GM18907 (cell line): ENCODE measurements around the gene EFHB.
"Not testable (repeated sequence)": the region's sequence is repeated elsewhere in the genome, so short reads cannot be mapped to it uniquely, and the experiment has no call there.

ENCODE experiments used
- ATAC-seq: cut with Tn5 transposase; IDR thresholded peaks from one replicate; pipeline ENCODE4 v1.9.1; 2021; ENCODE audit warnings: mild to moderate bottlenecking, moderate library complexity; ENCODE audit not compliant: unreplicated experiment

The EFHB gene

DNA sequence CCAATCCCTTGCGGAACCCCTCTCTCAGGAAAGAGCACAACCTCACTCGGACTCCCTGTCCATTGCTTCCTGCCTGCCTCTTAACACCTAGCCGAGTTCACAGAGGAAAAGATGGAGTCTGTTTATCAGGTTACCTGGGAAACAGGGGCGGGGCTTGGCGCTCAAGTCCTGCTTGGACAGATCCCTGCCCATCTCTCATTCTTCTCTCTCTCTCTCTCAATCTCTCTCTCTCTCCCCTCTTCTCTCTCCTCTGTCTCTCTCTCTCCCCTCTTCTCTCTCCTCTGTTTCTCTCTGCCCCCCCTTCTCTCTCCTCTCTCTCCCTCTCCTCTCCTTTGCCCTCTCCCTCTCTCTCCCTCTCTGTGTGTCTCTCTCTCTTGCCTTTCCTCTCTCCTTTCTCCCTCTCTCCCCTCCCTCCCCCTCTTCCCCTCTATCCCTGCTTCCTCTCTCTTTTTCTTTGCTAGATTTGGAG lies at the start of gene EFHB:
Gene EFHB, minus strand, starts transcription at position 120 of the 469 bp plus-strand sequence. CDS start 199 bp downstream, outside the sequence.
- ATAC-seq: no peak

GRCh38 chr3:19972054-19972453 lies 38.0 kb upstream of the EFHB start:
- ATAC-seq: no peak

DNA sequence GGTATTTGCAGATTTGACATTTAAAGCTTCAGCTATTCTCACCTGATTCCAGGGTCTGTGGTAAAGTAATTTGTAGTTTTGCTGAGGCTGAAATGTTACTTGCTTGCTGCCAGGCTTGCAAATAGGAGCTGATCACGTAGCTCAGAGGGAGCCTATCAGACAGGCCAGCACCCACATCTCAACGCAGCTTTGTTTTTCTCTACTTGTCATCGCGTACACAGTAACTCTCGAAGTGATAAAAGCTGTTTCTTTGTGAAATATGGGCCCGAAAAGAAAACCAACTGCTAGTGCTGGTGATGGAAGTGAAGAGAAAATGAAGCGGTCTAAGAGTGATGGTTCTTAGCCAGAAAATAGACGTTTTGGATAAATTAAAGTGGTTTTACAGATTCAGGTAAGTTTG lies 36.3 kb upstream of the EFHB start:
- no peak for ATAC-seq

DNA sequence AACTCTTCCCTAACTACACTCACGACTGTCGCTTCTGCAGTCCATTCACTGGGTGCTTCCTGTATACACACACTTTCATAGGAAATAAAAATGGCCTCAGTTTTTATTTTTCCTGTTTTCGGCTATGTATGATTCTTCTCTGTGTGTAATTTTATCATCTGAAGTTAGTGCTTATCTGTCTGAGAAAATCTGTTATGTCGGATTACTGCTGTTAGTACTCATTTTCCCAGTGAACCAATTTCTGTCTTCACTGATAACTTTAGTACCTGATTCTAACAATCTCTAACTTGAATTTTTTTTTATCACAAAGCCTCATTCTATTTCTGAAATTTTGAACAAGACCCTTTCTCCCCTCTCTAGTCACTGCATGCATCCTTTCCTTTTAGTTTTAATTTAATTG lies 33.8 kb upstream of the EFHB start:
- ATAC-seq: no peak

- ATAC-seq: no peak
Measured at GRCh38 chr3:19967208-19967607, 33.2 kb upstream of the EFHB start.

GRCh38 chr3:19961960-19962359 lies 27.9 kb upstream of the EFHB start:
- ATAC-seq: no peak

DNA sequence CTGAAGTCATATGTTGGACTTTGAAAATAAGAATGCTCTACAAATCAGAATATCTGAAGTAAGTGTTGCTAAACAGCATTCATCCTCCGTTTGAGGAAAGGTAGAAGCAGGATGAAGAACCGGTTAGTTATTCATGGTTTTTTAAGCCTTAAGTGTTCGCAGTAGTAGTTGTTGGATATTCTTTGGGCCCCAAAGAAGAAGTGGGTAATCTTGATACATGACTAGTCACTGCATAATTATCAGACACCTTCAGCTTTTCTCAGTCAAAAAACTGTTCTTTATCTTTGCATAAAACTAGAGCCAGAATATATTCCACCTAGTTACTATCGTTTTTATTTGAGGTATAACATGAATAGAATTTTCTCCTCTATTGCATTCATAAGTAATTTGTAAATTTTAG lies 26.7 kb upstream of the EFHB start:
- ATAC-seq: no peak

DNA sequence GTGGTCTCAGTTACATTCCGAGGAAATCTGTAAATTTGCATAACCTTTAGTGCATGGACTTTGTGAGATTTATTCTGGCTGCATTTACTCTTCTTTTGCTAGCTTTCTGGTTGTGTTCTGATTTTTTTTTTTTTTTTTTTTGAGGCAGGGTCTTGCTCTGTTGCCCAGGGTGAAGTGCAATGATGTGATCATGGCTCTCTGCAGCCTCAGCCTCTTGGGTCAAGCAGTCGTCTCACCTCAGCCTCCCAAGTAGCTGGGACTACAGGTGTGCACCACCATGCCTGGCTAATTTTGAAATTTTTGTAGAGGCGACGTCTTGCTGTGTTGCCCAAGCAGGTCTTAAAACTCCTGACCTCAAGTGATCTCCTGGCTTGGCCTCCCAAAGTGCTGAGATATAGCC lies 25.5 kb upstream of the EFHB start:
- ATAC-seq: no peak

GRCh38 chr3:19957354-19957753 lies 23.3 kb upstream of the EFHB start:
- not testable (repeated sequence) for ATAC-seq

GRCh38 chr3:19954676-19955075 lies 20.7 kb upstream of the EFHB start:
- no peak for ATAC-seq

DNA sequence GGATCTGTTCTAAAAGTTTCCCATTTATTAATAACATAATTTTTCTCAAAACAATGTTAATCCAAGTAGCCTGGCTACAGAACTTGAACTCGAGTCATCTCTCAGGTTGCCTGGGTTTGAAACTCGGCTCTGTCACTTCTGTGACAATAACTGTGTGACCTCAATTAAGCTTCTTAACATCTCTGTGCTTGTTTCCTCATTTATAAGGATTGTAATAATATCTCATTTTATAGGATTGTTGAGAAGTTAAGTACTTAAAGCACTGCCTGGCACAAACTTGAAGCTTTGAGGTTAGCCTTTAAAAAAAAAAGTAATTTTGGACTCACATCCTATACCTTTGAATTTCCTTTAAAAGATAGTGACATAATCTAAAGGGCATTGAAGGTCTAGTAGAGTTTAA lies 16.3 kb upstream of the EFHB start:
- ATAC-seq: no peak

DNA sequence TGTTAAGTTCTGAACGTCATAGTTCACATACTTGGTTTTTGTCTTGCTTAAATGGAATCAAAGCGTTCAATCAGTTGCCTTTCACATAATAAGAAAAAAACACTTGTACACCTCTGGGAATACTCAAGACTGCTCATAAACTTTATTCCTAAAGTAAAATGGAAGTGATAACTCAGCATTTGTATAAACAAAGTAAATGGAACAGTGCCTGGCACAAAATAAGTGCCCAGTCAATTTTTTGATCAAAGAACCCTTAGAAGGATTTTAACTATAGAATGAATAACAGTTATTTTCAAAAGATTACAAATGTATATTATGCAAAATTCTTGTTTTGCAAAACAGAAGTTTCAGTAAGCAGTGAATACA lies 14.2 kb upstream of the EFHB start:
- ATAC-seq: no peak

- ATAC-seq: peak; percentile 27
Measured at GRCh38 chr3:19947549-19948225, 13.7 kb upstream of the EFHB start.

GRCh38 chr3:19946832-19947548 lies 13.0 kb upstream of the EFHB start, which contains the start of gene RAB5A:
Gene RAB5A (plus strand): TSS chr3:19947097. CDS start chr3:19950899, 3,802 bp downstream.
- ATAC-seq: peak; percentile 97

DNA sequence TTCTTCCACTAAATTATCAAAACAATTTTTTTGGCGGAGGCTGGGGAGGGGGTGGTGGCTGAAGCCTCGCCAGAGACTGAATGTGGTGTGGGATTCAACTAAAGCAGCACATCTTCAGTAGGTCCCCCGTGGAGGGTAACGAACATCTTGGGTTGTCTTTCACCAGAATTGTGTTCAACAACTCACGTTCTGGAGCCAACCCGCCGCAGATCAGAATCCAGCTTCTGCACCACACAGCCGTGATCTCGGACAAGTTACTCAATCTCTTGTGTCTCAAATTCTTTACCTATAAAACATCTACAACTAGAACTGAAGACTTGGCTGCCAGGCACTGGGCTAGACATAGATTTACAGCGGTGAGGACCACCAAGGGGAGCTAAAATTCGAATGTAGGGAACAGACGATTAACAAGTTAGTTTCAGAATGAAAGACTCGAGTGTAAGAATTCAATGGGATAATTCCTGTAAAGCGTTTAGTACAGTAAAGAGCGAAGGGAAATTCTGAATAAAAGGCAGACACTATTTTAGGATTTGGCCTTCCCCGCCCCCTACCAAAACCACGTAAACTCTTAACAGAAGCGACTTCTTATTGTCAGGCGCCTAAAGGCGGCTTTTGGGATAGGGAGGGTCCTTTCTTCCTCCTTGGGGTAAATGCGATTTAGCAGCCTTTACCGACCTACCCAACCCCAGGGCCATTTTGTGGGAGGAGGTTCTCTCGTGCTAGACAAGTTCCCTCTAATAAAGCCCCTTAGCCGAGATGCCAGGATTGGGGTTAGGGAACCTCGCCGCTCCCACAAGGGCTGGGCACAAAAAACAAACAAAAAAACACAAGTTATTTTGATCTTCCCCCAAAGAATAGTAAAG lies 12.2 kb upstream of the EFHB start:
- peak; percentile 19 for ATAC-seq

- no peak for ATAC-seq
Measured at GRCh38 chr3:19945534-19945933, 11.5 kb upstream of the EFHB start.

- ATAC-seq: no peak
Measured at GRCh38 chr3:19940643-19941042, 6.6 kb upstream of the EFHB start.

DNA sequence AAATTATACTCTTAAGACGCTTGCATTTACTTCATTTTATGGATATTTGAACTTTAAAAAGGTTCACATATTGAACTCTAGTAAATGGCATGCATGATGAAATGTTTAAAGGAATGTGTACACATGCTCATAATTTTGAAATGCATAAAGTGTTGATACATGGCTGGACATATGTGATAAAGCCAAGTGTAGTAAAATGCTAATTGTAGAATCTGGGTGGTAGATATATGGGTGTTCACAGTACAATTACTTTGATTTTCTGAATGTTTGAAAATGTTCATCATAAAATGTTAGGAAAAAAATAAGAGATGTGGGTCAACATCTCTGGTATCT lies 4.2 kb upstream of the EFHB start:
- ATAC-seq: no peak

- ATAC-seq: no peak
Measured at GRCh38 chr3:19937459-19938294, 3.7 kb upstream of the EFHB start.

DNA sequence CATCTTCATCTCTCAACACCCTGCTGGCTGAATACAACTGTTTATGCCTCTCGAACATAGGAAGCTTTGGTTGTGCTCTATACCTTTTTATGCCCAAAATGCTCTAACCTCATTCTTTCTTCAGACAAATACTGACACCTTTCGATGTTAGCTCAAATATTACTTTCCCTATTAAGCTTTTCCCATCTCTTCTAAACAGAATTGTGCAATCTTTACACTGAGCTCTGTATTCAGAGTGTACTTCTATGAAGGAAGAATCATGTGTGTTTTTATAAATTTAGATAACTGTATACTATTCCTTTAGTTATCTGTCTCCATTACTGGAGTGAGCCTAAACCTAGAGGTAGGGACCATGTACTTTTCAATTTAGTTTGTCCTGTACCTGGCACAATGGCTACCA lies 1.6 kb downstream of the EFHB start:
- no peak for ATAC-seq

DNA sequence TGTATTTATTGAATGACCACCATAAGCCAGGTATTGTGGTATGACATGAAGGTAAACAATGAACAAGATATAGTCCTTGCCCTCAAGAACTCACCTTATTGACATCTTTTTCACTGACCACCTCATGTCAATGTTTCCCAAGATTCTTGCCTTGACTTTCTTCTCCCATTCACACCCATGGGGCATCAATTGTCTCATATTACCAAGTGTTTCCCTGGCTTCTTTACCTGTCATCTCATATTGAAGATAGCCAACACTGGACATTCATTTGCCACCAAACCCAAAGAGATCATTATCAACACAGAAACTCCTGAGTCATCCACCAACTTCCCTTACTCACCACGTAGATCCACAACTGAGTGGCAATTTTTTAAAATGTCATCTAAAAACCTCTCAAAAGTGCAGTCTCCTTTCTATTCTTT lies 2.2 kb downstream of the EFHB start:
- peak; percentile 55 for ATAC-seq
